HepG2 (cell line): ENCODE data around the gene SHROOM2. TPM values are rescaled to one million over a fixed set of nuclear protein-coding genes. Genes with fewer than 3 reads are reported as not detected.
A peak's percentile ranks its signal among the peaks of the same experiment; 100 is the strongest.

Experiments used
- ATAC-seq: fragments of 200-7000 bp; cut with Tn5 transposase; 3 replicates; pipeline ENCODE4 v1.9.1; 2020; ENCODE audit warnings: mild to moderate bottlenecking, moderate library complexity
- BruUV-seq: library from RNA; stranded (reverse); fragments of 400-500 nt; replicated peaks from 2 replicates; lab custom pipeline; 2021; lab: Mats Ljungman, UMichigan
- CTCF ChIA-PET: fragments of 300-600 bp; formaldehyde crosslinking; extraction: SDS; loops from one replicate; lab custom pipeline; 2021; ENCODE audit warnings: low total read pairs, inconsistent platforms, low intra/inter-chr PET ratio; lab: Yijun Ruan, JAX
- POLR2A ChIA-PET: fragments of 350-600 bp; sonication (Branson Sonifier 250); formaldehyde crosslinking; loops from one replicate; lab custom pipeline; 2020; ENCODE audit warnings: antibody characterized with exemption, inconsistent platforms; lab: Yijun Ruan, JAX
- DNase-seq: peaks from one replicate; pipeline ENCODE4 v3.0.0-alpha.2; 2015; ENCODE audit warnings: low spot score
- FAIRE-seq: peaks from 3 replicates; lab custom pipeline; 2011; peaks lifted over from hg19 to GRCh38; lab: Jason Lieb, UNC
- H2AFZ ChIP-seq: one replicate; pipeline ENCODE4 v1.6.1; 2011; ENCODE audit warnings: low read length, inconsistent platforms
- H3K27ac ChIP-seq: fragments of 300-600 bp; 3 replicates; pipeline ENCODE4 v1.8.0; 2011; ENCODE audit warnings: mixed run types, mild to moderate bottlenecking, mixed read lengths, low read length, inconsistent platforms; ENCODE audit not compliant: insufficient read depth; ENCODE audit errors: extremely low read length
- H3K27me3 ChIP-seq, 2 experiments: fragments of 200-600 bp in 1 of 2; 2 replicates in 1 of 2; 3 replicates in 1 of 2; pipeline versions ENCODE4 v1.6.0 to v1.8.0; 2011; ENCODE audit warnings: low read length in 2 of 2, mild to moderate bottlenecking in 2 of 2, moderate library complexity in 2 of 2, inconsistent platforms in 1 of 2; ENCODE audit not compliant: insufficient read depth in 2 of 2, control insufficient read depth in 1 of 2
- H3K36me3 ChIP-seq, 2 experiments: fragments of 200-600 bp in 1 of 2; replicated peaks in 1 of 2; 2 replicates in 1 of 2; 3 replicates in 1 of 2; pipeline versions ENCODE4 v1.5.1 to v1.8.0; 2011; ENCODE audit warnings: low read length in 2 of 2, inconsistent platforms in 1 of 2; ENCODE audit not compliant: insufficient read depth in 2 of 2, control insufficient read depth in 1 of 2
- H3K4me1 ChIP-seq: 2 replicates; pipeline ENCODE4 v1.5.1; 2012; ENCODE audit warnings: low read length, inconsistent platforms; ENCODE audit not compliant: insufficient read depth
- H3K4me2 ChIP-seq: 2 replicates; pipeline ENCODE4 v1.6.0; 2011; ENCODE audit warnings: low read depth, low read length, inconsistent platforms
- H3K4me3 ChIP-seq, 3 experiments: fragments of 200-600 bp in 1 of 3; sonication (generic), shearing (Covaris generic) in 1 of 3; replicated peaks in 1 of 3; 2 replicates each; pipeline ENCODE4 v1.5.1; 2011 to 2016; ENCODE audit warnings: low read length in 3 of 3, inconsistent platforms in 2 of 3, low read depth in 2 of 3, mild to moderate bottlenecking in 2 of 3, control low read depth in 1 of 3, mixed read lengths in 1 of 3; ENCODE audit not compliant: insufficient read depth in 1 of 3
- H3K79me2 ChIP-seq: one replicate; pipeline ENCODE4 v1.6.1; 2011; ENCODE audit warnings: low read length, inconsistent platforms; ENCODE audit not compliant: insufficient read depth
- H3K9ac ChIP-seq: 2 replicates; pipeline ENCODE4 v1.6.0; 2011; ENCODE audit warnings: mild to moderate bottlenecking, low read depth, low read length, inconsistent platforms; ENCODE audit not compliant: insufficient read depth
- H3K9me3 ChIP-seq: 2 replicates; pipeline ENCODE4 v1.5.1; 2012; ENCODE audit warnings: mild to moderate bottlenecking, low read length
- H4K20me1 ChIP-seq: 2 replicates; pipeline ENCODE4 v1.6.0; 2011; ENCODE audit warnings: inconsistent platforms, mild to moderate bottlenecking, low read length, moderate library complexity; ENCODE audit not compliant: insufficient read depth
- ATF6 ChIP-seq: sonication (generic); formaldehyde crosslinking; conservative IDR thresholded peaks from 2 replicates; pipeline ENCODE4 v1.4.0; 2020; ENCODE audit warnings: missing genetic modification reagents
- CAMTA2 ChIP-seq: sonication (generic); formaldehyde crosslinking; IDR thresholded peaks from 2 replicates; pipeline ENCODE4 v1.4.0; 2020; ENCODE audit warnings: mild to moderate bottlenecking, missing genetic modification reagents, borderline replicate concordance
- FOXA1 ChIP-seq, 2 experiments: fragments of 450-650 bp in 1 of 2; sonication (generic) in 1 of 2; formaldehyde crosslinking in 1 of 2; IDR thresholded peaks; 2 replicates each; pipeline versions ENCODE4 v1.4.0 to v1.6.1; 2016 to 2020; ENCODE audit warnings: missing genetic modification reagents in 1 of 2
- HMGXB3 ChIP-seq: sonication (generic); formaldehyde crosslinking; IDR thresholded peaks from 2 replicates; pipeline ENCODE4 v1.4.0; 2020; ENCODE audit warnings: missing genetic modification reagents, borderline replicate concordance
- HNF4A ChIP-seq: sonication (generic); formaldehyde crosslinking; IDR thresholded peaks from 2 replicates; pipeline ENCODE4 v1.4.0; 2020; ENCODE audit warnings: missing genetic modification reagents
- HOXA9 ChIP-seq: sonication (generic); formaldehyde crosslinking; IDR thresholded peaks from 2 replicates; pipeline ENCODE4 v1.8.1; 2022; ENCODE audit warnings: missing genetic modification reagents, mild to moderate bottlenecking, moderate library complexity, borderline replicate concordance
- IKZF5 ChIP-seq: IDR thresholded peaks from 2 replicates; pipeline ENCODE4 v1.6.1; 2018; ENCODE audit warnings: missing genetic modification reagents, mild to moderate bottlenecking, missing compliant biosample characterization
- LCORL ChIP-seq, 2 experiments: fragments of 450-650 bp in 1 of 2; sonication (generic) in 1 of 2; formaldehyde crosslinking in 1 of 2; IDR thresholded peaks; 2 replicates each; pipeline versions ENCODE4 v1.5.0 to v1.6.1; 2017 to 2020; ENCODE audit warnings: antibody characterized with exemption in 1 of 2, missing genetic modification reagents in 1 of 2
- PCBP2 ChIP-seq: fragments of 200-400 bp; formaldehyde crosslinking; optimal IDR thresholded peaks from 2 replicates; pipeline ENCODE3; 2018; ENCODE audit warnings: low read length, low read depth; ENCODE audit not compliant: poor library complexity, severe bottlenecking
- SOX5 ChIP-seq: IDR thresholded peaks from 2 replicates; pipeline ENCODE4 v1.6.1; 2016; ENCODE audit warnings: borderline replicate concordance
- XBP1 ChIP-seq: sonication (generic); formaldehyde crosslinking; IDR thresholded peaks from 2 replicates; pipeline ENCODE4 v1.5.0; 2020; ENCODE audit warnings: missing genetic modification reagents
- ZNF121 ChIP-seq: sonication (generic); formaldehyde crosslinking; IDR thresholded peaks from 2 replicates; pipeline ENCODE4 v1.5.0; 2020; ENCODE audit warnings: mild to moderate bottlenecking, missing genetic modification reagents
- ZNF616 ChIP-seq: sonication (generic); formaldehyde crosslinking; IDR thresholded peaks from 2 replicates; pipeline ENCODE4 v1.5.0; 2020; ENCODE audit warnings: low read depth, mild to moderate bottlenecking, missing genetic modification reagents
- ZNF776 ChIP-seq: sonication (generic); formaldehyde crosslinking; IDR thresholded peaks from 2 replicates; pipeline ENCODE4 v1.4.0; 2020; ENCODE audit warnings: mild to moderate bottlenecking, missing genetic modification reagents
- ZSCAN12 ChIP-seq: sonication (generic); formaldehyde crosslinking; IDR thresholded peaks from 2 replicates; pipeline ENCODE4 v1.9.0; 2021; ENCODE audit warnings: mild to moderate bottlenecking, missing genetic modification reagents
- WGBS: methylation state at CpG from one replicate; pipeline ENCODE4 v1.1.6; 2017; ENCODE audit warnings: low lambda C conversion rate; 5-methylcytosine and 5-hydroxymethylcytosine counted together
- in situ Hi-C: cut with HindIII; loops from 2 replicates; pipeline ENCODE4 v1.10.0; 2017; ENCODE audit warnings: low pct_unique_long_range_greater_than_20kb; ENCODE audit not compliant: extremely low pct_ligation_motif_present
- intact Hi-C: fragments of 100-400 bp; cut with micrococcal nuclease; formaldehyde crosslinking; loops from one replicate; pipeline ENCODE4 v1.10.0; 2022; ENCODE audit not compliant: unreplicated experiment
- polyA plus RNA-seq, 8 experiments: library from polyadenylated mRNA; depleted of rRNA in 3 of 8; stranded (reverse) in 7 of 8; unstranded in 1 of 8; fragments of >200 nt; fragmentation: Illumina TruSeq in 4 of 8; extraction: Trizol in 4 of 8; gene quantifications; 2 replicates each; pipeline versions ENCODE4 v1.2.1 to v1.2.3, GENCODE V29; 2011 to 2016; ENCODE audit warnings: low read depth in 4 of 8, missing spikeins in 1 of 8, mixed read lengths in 1 of 8; ENCODE audit not compliant: insufficient read depth in 1 of 8
- total RNA-seq, 5 experiments: library from RNA; depleted of rRNA; stranded (reverse); fragments of >200 nt; fragmentation: Illumina TruSeq; extraction: Trizol; gene quantifications; 2 replicates each; pipeline ENCODE4 v1.2.3, GENCODE V29; 2016; ENCODE audit warnings: low read depth in 1 of 5

The SHROOM2 gene
- total and polyA plus RNA-seq, 2 of the 13 experiments (the other 11 are each of a cell fraction or from before 2014, with no cell fraction given), result 0.92 to 1.4 TPM

GRCh38 chrX:9824554-9824953 lies 38.3 kb downstream of the SHROOM2 start (continued):
- TF ChIP-seq HMGXB3 (CRISPR knock-in tag) (no peak), HNF4A (CRISPR knock-in tag) (peak; percentile 43; the same call in 1 of the 2 replicates), ZNF121 (CRISPR knock-in tag) (0 out of 2 replicates have a peak, but pooled peaks have one; percentile 33)

GRCh38 chrX:9825129-9825790 lies 39.0 kb downstream of the SHROOM2 start:
- ATAC-seq (peak; percentile 72), DNase-seq (no peak), FAIRE-seq (peak; percentile 70)
- POLR2A ChIA-PET, result interaction anchor here (2.6 kb wide), 1 partner anchor 21 kb away, joined by 15 read pairs; no protein-coding TSS in a partner anchor
- Histone ChIP-seq H3K9me3 (no peaks in the 10 kb centered on the region), H3K4me1 (peaks cover 25% of the 10 kb centered on the region), H2AFZ (no peak overlapping the region), H4K20me1 (no peaks in the 10 kb centered on the region), H3K4me2 (peak overlapping the region; percentile 68), H3K9ac (0 out of 2 replicates have a peak overlapping the region, but pooled peaks have one; percentile 15), H3K4me3 (peak overlapping the region; percentile 38 to 52 (median 38); a peak in 5 of 6 replicates), H3K27ac (peak overlapping the region; percentile 47), H3K36me3 (no peaks in the 10 kb centered on the region), H3K27me3 (no peaks in the 10 kb centered on the region), H3K79me2 (peaks cover 3% of the 10 kb centered on the region)
- BruUV-seq, result no TSS peak
- 21% methylated on average over 3 of the region's 6 CpGs for WGBS
- CTCF ChIA-PET, result no interaction called here
- in situ Hi-C loops (no loop called here), intact Hi-C loops (no loop called here)
- TF ChIP-seq ZSCAN12 (CRISPR knock-in tag), result no peak
- TF ChIP-seq ZNF616 (CRISPR knock-in tag), result no peak
- no peak for TF ChIP-seq XBP1 (CRISPR knock-in tag)
- TF ChIP-seq ATF6, result no peak
- no peak for TF ChIP-seq ZNF776 (CRISPR knock-in tag)
- TF ChIP-seq HOXA9, result no peak
- TF ChIP-seq CAMTA2 (CRISPR knock-in tag), result no peak
- TF ChIP-seq SOX5 (CRISPR knock-in tag), result no peak
- TF ChIP-seq PCBP2, result no peak
- no peak for TF ChIP-seq IKZF5 (CRISPR knock-in tag)
- no peak for TF ChIP-seq FOXA1 (IDR thresholded peaks at IDR 0.05)
- TF ChIP-seq FOXA1 (CRISPR knock-in tag; IDR thresholded peaks at IDR 0.05), result no peak
- TF ChIP-seq LCORL (IDR thresholded peaks at IDR 0.05), result no peak
- no peak for TF ChIP-seq LCORL (CRISPR knock-in tag; IDR thresholded peaks at IDR 0.05)
